EH (cell line): ENCODE data around the gene ANTXR1.

Experiments used
- DNase-seq: peaks from one replicate; pipeline ENCODE4 v3.0.0-alpha.2; 2015; ENCODE audit warnings: low read depth

ANTXR1 gene

GRCh38 chr2:69134306-69134945, 121.4 kb downstream of the ANTXR1 start:
- no peak for DNase-seq

GRCh38 chr2:69138247-69138772, 125.3 kb downstream of the ANTXR1 start:
- peak; percentile 87 for DNase-seq

GRCh38 chr2:69138793-69139459, 125.9 kb downstream of the ANTXR1 start:
- peak; percentile 86 for DNase-seq

GRCh38 chr2:69139778-69140670, 127.0 kb downstream of the ANTXR1 start:
- no peak for DNase-seq

GRCh38 chr2:69141061-69141460, 128.1 kb downstream of the ANTXR1 start:
- no peak for DNase-seq

GRCh38 chr2:69143748-69144360, 130.9 kb downstream of the ANTXR1 start:
- DNase-seq, result peak; percentile 63

- no peak for DNase-seq
Measured at GRCh38 chr2:69145204-69145603, 132.2 kb downstream of the ANTXR1 start.

GRCh38 chr2:69147841-69148533, 135.0 kb downstream of the ANTXR1 start:
- no peak for DNase-seq

GRCh38 chr2:69149631-69150215, 136.7 kb downstream of the ANTXR1 start:
- DNase-seq, result peak; percentile 77

GRCh38 chr2:69151931-69152330, 139.0 kb downstream of the ANTXR1 start:
- no peak for DNase-seq

- DNase-seq, result no peak
Measured at GRCh38 chr2:69152847-69153583, 140.0 kb downstream of the ANTXR1 start.

GRCh38 chr2:69154106-69154505, 141.1 kb downstream of the ANTXR1 start:
- DNase-seq, result peak; percentile 88

GRCh38 chr2:69156624-69157023, 143.6 kb downstream of the ANTXR1 start:
- DNase-seq, result no peak

- DNase-seq, result no peak
Measured at GRCh38 chr2:69157441-69157840, 144.5 kb downstream of the ANTXR1 start.

GRCh38 chr2:69159986-69160385, 147.0 kb downstream of the ANTXR1 start:
- no peak for DNase-seq

- no peak for DNase-seq
Measured at GRCh38 chr2:69162057-69162456, 149.1 kb downstream of the ANTXR1 start.

GRCh38 chr2:69163109-69163508, 150.1 kb downstream of the ANTXR1 start:
- DNase-seq, result peak; percentile 93

GRCh38 chr2:69163556-69163955, 150.6 kb downstream of the ANTXR1 start:
- no peak for DNase-seq

GRCh38 chr2:69164061-69164778, 151.2 kb downstream of the ANTXR1 start:
- DNase-seq, result peak; percentile 94
